ENCODE results near the gene MRPS14.

DNA sequence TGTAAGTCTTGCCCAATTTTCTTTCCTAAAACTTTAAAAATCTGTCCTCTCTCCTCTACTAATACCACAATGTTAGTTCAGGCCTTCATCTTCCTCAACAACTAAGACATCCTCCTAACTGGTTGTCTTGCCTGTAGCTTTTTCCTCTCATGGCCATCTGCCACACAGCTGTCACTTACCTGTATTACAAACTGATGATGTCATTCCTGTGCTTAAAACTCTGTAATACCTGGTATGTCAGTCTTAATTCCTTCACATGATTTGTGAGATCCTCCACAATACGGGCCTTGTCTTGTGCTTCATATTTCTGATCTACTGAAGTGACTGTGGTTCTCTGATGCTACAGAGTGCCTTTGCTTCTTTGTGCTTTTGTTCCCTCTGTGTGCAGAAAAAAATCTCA lies 9.8 kb downstream of the MRPS14 start:
- TF ChIP-seq, protein P1, sequence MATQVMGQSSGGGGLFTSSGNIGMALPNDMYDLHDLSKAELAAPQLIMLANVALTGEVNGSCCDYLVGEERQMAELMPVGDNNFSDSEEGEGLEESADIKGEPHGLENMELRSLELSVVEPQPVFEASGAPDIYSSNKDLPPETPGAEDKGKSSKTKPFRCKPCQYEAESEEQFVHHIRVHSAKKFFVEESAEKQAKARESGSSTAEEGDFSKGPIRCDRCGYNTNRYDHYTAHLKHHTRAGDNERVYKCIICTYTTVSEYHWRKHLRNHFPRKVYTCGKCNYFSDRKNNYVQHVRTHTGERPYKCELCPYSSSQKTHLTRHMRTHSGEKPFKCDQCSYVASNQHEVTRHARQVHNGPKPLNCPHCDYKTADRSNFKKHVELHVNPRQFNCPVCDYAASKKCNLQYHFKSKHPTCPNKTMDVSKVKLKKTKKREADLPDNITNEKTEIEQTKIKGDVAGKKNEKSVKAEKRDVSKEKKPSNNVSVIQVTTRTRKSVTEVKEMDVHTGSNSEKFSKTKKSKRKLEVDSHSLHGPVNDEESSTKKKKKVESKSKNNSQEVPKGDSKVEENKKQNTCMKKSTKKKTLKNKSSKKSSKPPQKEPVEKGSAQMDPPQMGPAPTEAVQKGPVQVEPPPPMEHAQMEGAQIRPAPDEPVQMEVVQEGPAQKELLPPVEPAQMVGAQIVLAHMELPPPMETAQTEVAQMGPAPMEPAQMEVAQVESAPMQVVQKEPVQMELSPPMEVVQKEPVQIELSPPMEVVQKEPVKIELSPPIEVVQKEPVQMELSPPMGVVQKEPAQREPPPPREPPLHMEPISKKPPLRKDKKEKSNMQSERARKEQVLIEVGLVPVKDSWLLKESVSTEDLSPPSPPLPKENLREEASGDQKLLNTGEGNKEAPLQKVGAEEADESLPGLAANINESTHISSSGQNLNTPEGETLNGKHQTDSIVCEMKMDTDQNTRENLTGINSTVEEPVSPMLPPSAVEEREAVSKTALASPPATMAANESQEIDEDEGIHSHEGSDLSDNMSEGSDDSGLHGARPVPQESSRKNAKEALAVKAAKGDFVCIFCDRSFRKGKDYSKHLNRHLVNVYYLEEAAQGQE (IDR thresholded peaks at IDR 0.05; ENCODE audit: insufficient read depth in 1 of 2, low read depth in 2 of 2, low read length in 1 of 2), result no peak
- no peak for TF ChIP-seq TCF7L2 (IDR thresholded peaks at IDR 0.05; ENCODE audit: low read depth, low read length)
- TF ChIP-seq, protein P2, sequence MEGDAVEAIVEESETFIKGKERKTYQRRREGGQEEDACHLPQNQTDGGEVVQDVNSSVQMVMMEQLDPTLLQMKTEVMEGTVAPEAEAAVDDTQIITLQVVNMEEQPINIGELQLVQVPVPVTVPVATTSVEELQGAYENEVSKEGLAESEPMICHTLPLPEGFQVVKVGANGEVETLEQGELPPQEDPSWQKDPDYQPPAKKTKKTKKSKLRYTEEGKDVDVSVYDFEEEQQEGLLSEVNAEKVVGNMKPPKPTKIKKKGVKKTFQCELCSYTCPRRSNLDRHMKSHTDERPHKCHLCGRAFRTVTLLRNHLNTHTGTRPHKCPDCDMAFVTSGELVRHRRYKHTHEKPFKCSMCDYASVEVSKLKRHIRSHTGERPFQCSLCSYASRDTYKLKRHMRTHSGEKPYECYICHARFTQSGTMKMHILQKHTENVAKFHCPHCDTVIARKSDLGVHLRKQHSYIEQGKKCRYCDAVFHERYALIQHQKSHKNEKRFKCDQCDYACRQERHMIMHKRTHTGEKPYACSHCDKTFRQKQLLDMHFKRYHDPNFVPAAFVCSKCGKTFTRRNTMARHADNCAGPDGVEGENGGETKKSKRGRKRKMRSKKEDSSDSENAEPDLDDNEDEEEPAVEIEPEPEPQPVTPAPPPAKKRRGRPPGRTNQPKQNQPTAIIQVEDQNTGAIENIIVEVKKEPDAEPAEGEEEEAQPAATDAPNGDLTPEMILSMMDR (IDR thresholded peaks at IDR 0.05), result no peak
- TF ChIP-seq POLR2AphosphoS5 (IDR thresholded peaks at IDR 0.05; ENCODE audit: low read depth, low read length), result no peak
- TF ChIP-seq SIN3A (IDR thresholded peaks at IDR 0.05; ENCODE audit: borderline replicate concordance, insufficient read depth, low read depth, low read length), result no peak

All from Panc1 (cell line).